Neutrophil (primary cell): Measurements from ENCODE around the gene RAC2.
A peak's percentile ranks its signal among the peaks of the same experiment; 100 is the strongest.

Experiments
- H3K27ac ChIP-seq: fragments of 200-600 bp; sonication (generic); 2 replicates; pipeline ENCODE4 v1.5.1; 2016; ENCODE audit warnings: mild to moderate bottlenecking, moderate library complexity
- H3K27me3 ChIP-seq: fragments of 200-600 bp; sonication (generic); 2 replicates; pipeline ENCODE4 v1.6.0; 2016; ENCODE audit warnings: mild to moderate bottlenecking
- H3K36me3 ChIP-seq: fragments of 200-600 bp; sonication (generic); 2 replicates; pipeline ENCODE4 v1.5.1; 2017
- H3K4me1 ChIP-seq, 2 experiments: fragments of 200-600 bp in 1 of 2; sonication (generic) in 1 of 2; 1 replicate in 1 of 2; 2 replicates in 1 of 2; pipeline versions ENCODE4 v1.5.1 to v1.6.1; 2013 to 2016; ENCODE audit warnings: low read depth in 1 of 2, low read length in 1 of 2, mild to moderate bottlenecking in 1 of 2, moderate library complexity in 1 of 2; ENCODE audit not compliant: control insufficient read depth in 1 of 2, insufficient read depth in 1 of 2
- H3K4me3 ChIP-seq, 2 experiments: fragments of 200-600 bp in 1 of 2; sonication (generic) in 1 of 2; 1 replicate in 1 of 2; 2 replicates in 1 of 2; pipeline ENCODE4 v1.5.1; 2013 to 2016; ENCODE audit warnings: low read depth in 1 of 2, low read length in 1 of 2, mild to moderate bottlenecking in 1 of 2, moderate library complexity in 1 of 2
- H3K9me3 ChIP-seq: fragments of 200-600 bp; sonication (generic); 2 replicates; pipeline ENCODE4 v1.5.1; 2016
- TF ChIP-seq, protein P1 (sequence below): fragments of 200-600 bp; sonication (generic); IDR thresholded peaks from 2 replicates; pipeline ENCODE4 v1.5.1; 2016; ENCODE audit warnings: antibody characterized with exemption

The RAC2 gene

DNA sequence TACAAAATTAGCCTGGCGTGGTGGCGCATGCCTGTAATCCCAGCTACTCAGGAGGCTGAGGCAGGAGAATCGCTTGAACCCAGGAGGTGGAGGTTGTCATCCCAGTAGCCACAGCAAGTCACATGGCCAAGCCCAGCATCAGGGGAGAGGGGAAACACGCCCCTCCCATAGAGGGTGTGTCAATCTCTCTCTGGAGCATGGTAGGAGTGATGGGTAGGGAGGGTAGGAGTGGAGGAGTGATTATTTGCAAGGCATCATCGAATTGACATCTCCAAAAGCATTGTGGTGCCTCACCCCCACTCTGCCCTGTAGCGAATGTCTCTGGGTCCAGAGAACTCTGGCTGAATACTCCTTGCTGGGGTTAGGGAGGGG is 25.7 kb downstream of the RAC2 start:
- peak overlapping the region; percentile 99 for H3K27ac ChIP-seq
- TF ChIP-seq, protein P1, sequence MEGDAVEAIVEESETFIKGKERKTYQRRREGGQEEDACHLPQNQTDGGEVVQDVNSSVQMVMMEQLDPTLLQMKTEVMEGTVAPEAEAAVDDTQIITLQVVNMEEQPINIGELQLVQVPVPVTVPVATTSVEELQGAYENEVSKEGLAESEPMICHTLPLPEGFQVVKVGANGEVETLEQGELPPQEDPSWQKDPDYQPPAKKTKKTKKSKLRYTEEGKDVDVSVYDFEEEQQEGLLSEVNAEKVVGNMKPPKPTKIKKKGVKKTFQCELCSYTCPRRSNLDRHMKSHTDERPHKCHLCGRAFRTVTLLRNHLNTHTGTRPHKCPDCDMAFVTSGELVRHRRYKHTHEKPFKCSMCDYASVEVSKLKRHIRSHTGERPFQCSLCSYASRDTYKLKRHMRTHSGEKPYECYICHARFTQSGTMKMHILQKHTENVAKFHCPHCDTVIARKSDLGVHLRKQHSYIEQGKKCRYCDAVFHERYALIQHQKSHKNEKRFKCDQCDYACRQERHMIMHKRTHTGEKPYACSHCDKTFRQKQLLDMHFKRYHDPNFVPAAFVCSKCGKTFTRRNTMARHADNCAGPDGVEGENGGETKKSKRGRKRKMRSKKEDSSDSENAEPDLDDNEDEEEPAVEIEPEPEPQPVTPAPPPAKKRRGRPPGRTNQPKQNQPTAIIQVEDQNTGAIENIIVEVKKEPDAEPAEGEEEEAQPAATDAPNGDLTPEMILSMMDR, result no peak
- no peak overlapping the region for H3K4me3 ChIP-seq
- no peaks in the 10 kb centered on the region for H3K9me3 ChIP-seq
- H3K4me1 ChIP-seq, result peaks cover 46 to 52% of the 10 kb centered on the region in 2 experiments
- no peaks in the 10 kb centered on the region for H3K36me3 ChIP-seq
- no peaks in the 10 kb centered on the region for H3K27me3 ChIP-seq

DNA sequence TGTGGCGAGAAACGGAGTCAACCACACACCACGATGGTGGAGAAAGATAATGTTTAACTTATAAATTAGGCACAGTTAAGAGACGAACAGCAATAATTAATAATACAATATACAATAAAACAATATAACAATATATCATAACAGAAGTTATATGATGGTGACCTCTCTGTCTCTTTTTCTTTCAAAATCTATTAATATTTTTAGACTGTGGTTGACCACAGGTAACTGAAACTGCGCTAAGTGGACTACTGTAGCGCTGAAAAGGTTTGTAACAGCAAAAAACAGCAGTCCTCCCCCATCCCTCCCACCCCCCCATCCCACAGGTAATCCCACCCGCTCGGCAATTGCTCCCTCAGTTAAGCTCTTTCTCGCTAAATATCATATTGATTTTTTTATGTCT is 28.2 kb downstream of the RAC2 start:
- peaks cover 21 to 27% of the 10 kb centered on the region in 2 experiments for H3K4me1 ChIP-seq
- H3K9me3 ChIP-seq, result no peaks in the 10 kb centered on the region
- TF ChIP-seq, protein P1, result no peak
- no peaks in the 10 kb centered on the region for H3K27me3 ChIP-seq
- H3K4me3 ChIP-seq, result no peak overlapping the region
- H3K36me3 ChIP-seq, result no peaks in the 10 kb centered on the region
- H3K27ac ChIP-seq, result no peak overlapping the region

GRCh38 chr22:37214731-37215030 is 29.4 kb downstream of the RAC2 start:
- H3K9me3 ChIP-seq, result no peaks in the 10 kb centered on the region
- H3K36me3 ChIP-seq, result no peaks in the 10 kb centered on the region
- no peak overlapping the region for H3K27ac ChIP-seq
- no peaks in the 10 kb centered on the region for H3K27me3 ChIP-seq
- TF ChIP-seq, protein P1, result no peak
- H3K4me1 ChIP-seq, result peaks cover 9 to 15% of the 10 kb centered on the region in 2 experiments
- no peak overlapping the region for H3K4me3 ChIP-seq

DNA sequence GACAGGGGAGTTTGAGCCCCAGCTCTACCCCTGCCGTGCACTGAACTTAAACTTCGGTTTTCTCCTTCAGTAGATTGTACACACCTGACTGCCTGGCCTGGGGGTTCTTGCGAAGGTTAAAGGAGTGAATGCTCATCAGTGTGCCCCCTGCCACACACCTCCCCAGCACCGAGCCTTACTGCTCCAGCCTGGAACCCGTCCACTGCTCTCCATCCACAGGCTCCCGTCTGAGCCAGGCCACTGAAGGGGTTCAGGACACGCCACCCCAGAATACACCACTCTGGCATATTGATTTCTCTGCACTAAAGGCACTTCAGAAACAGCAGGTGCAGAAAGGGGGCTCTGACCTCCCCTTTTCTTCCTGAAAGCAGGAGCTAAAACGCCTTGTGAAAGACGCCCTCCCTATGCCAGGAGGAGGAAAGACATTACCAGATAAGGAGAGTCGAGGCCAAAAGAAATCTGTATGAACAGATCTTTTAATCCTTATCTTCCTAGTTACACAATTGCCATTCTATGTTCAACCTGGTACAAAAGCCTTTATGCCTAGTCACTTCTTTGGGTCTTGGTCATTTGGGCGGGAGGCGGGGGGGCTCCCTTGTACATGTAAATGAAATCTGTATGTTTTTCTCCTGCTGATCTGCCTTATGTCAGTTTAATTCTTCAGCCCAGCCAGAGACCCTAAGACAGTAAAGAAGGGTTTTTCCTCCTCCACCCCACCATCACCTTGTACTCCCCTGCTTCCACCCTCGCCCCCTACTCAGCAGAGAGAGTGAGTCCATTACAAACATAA is 29.9 kb downstream of the RAC2 start:
- TF ChIP-seq, protein P1, result no peak

GRCh38 chr22:37213218-37213855 is 30.7 kb downstream of the RAC2 start:
- Histone ChIP-seq H3K36me3 (no peaks in the 10 kb centered on the region), H3K27ac (no peak overlapping the region), H3K27me3 (no peaks in the 10 kb centered on the region), H3K9me3 (no peaks in the 10 kb centered on the region), H3K4me3 (no peak overlapping the region), H3K4me1 (peaks cover 0 to 1% of the 10 kb centered on the region in 2 experiments)
- TF ChIP-seq, protein P1, result no peak

More for the DNA sequence above, 29.9 kb downstream of the RAC2 start:
- Histone ChIP-seq H3K27me3 (no peaks in the 10 kb centered on the region), H3K36me3 (no peaks in the 10 kb centered on the region), H3K4me1 (peaks cover 7 to 9% of the 10 kb centered on the region in 2 experiments), H3K4me3 (no peak overlapping the region), H3K27ac (no peak overlapping the region), H3K9me3 (no peaks in the 10 kb centered on the region)
